GM21717 (cell line): ENCODE results near the gene FBXW8.

Experiments used
- ATAC-seq: cut with Tn5 transposase; IDR thresholded peaks from one replicate; pipeline ENCODE4 v1.9.1; 2021; ENCODE audit warnings: mild to moderate bottlenecking, moderate library complexity; ENCODE audit not compliant: unreplicated experiment

The FBXW8 gene, protein sequence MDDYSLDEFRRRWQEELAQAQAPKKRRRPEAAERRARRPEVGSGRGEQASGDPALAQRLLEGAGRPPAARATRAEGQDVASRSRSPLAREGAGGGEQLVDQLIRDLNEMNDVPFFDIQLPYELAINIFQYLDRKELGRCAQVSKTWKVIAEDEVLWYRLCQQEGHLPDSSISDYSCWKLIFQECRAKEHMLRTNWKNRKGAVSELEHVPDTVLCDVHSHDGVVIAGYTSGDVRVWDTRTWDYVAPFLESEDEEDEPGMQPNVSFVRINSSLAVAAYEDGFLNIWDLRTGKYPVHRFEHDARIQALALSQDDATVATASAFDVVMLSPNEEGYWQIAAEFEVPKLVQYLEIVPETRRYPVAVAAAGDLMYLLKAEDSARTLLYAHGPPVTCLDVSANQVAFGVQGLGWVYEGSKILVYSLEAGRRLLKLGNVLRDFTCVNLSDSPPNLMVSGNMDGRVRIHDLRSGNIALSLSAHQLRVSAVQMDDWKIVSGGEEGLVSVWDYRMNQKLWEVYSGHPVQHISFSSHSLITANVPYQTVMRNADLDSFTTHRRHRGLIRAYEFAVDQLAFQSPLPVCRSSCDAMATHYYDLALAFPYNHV

DNA sequence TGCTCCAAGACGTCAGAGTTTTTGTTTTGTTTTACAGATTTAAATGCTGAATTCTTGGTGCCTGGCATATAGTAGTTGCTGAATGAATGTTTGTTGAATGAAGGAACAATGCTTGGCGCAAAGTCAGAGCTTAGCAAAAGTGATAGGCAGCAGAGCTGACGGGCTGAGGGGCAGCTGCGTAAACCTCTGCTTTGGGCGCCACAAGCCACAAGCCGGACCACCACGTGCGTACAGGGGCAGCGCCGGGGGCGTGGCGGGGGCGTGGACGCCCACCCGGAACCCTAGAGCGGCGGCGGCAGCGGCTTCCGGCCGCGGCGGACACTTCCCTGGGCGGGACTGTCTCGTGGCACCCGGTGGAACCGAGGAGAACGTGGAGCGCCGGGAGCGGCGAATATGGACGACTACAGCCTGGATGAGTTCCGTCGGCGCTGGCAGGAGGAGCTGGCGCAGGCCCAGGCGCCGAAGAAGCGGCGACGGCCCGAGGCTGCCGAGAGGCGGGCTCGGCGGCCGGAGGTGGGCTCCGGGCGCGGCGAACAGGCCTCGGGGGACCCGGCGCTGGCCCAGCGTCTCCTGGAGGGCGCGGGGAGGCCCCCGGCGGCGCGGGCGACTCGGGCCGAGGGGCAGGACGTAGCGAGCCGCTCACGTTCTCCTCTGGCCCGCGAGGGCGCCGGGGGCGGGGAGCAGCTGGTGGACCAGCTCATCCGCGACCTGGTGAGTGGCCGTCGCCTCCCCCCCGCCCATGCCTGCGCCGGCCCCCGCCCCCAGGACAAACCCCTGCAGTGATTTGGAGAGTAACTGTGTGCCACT is at the start of gene FBXW8:
Gene FBXW8, plus strand, starts transcription at position 306 of the 807 bp plus-strand sequence. Its CDS starts 88 bp downstream, at position 394.
- peak; percentile 93 for ATAC-seq

DNA sequence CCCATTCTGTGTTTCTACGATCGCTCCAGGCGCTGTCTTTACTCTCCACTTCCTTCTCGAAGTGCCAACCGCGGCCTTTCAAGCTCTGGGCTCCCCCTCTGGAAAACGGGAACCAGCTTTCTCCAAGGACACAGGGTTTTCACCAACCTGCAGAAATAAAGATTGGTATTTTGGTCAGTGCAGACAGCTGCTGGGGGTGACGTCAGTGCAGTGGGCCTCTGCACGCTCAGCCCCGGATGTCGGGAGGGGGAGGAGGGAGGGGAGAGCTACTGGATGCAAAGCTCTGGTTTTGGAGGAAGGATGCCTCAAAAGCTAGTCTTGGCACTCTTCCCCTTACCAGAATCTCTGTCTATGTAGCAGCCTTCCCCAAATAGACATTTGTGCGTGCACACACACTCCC is 49.4 kb upstream of the FBXW8 start:
- peak; percentile 69 for ATAC-seq

DNA sequence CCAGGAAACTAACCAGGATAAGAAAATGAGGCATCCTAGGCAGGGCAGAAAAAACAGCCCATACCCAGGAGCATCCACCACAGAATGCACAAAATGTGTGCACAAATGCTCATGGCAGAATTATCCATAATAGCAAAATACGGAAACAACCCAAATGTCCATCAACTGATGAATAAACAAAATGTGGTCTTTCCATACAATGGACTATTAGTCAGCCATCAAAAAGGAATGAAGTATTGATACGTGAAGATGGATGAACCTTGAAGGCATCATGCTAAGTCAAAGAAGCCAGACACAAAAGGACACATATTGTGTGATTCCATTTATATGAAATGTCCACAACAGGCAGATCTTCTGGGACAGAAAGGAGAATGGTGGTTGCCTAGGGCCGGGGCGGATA is 48.6 kb upstream of the FBXW8 start:
- no peak for ATAC-seq

DNA sequence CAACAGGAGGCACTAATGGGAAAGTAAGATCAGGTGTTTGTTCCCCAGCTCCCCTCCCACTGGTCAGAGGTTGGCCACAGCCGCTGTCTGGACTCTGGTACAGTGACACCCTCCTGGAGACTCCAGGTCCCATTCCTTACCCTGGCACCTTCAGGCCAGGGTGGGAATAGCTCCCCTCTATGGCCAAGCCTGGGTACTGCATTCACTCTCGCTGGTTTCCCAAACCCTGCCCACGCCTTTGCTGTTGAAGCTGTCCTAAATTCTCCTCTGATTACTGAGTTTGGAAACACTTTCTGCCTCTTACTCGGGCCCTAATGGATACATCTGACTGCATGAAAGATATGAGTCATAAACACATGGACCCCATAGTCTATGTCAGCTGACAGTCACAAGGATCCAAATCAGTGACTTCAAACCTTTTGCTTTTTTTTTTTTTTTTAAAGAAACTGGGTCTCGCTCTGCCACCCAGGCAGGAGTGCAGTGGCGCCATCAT is 47.4 kb upstream of the FBXW8 start:
- ATAC-seq: no peak

DNA sequence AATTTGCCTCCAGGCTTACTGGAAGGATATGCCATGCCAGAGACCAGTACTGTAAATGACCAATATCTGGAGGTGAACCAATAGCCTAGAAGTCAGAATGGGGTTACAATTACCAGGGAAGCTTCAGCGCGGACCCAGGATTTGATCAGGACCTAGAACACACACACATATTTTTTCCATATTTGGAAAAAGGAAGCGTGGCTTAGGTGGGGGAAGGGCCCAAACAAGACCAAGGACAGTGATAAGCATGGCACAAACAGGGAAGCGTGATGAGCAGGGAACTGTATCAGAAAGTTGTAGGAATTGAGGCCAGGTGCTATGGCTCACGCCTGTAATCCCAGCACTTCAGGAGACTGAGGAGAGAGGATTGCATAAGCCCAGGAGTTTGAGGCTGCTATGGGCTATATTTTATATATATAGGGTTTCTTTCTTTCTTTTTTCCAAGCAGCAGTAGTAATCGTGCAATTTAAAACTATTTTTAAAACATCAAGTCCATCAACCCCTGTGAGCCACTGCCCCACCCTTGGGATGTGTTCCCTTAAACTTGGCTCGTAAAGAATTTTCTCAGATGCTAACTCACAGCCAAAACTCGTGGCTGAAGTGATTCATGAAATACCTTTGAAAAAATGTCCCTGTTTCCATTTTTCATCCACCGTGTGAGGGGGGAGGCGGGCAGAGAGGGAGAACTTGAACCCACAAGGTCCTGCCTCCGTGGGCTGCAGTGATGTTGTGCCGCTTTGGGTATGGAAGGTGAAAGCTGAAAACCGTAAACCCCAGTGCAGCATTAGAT is 46.2 kb upstream of the FBXW8 start:
- no peak for ATAC-seq

DNA sequence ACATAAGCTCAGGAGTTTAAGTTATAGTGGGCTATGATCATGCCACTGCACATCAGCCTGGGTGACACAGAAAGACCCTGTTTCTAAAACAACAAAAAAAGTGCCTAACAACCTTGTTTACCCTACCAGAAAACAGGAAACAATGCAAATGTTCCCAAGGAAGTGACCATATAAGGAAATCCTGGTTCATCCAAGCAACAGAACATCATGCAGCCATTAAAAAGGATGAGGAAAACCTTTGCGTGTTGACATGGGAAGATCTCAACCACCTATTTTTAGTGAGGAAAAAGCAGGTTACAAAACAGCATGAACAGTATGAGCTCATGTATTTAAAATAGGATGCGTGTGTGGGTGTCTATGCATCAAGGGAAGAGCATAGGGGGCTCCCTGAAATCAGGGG is 43.2 kb upstream of the FBXW8 start:
- ATAC-seq: no peak

DNA sequence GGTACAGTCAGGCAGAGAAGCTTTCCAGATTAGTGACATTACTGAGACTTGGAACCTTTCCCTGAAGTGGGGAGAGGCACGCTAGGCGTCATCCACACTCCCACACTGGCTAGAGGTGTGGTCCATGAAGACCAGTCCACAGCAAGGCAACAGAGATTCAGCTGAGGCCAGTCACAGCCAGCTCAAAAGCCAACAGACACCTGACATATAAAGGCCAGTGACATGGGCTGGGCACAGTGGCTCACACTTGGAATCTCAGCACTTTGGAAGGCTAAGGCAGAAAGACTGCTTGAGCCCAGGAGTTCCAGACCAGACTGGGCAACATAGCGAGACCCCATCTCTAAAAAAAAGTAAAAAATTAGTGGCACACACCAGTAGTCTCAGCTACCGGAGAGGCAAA is 40.4 kb upstream of the FBXW8 start:
- no peak for ATAC-seq

DNA sequence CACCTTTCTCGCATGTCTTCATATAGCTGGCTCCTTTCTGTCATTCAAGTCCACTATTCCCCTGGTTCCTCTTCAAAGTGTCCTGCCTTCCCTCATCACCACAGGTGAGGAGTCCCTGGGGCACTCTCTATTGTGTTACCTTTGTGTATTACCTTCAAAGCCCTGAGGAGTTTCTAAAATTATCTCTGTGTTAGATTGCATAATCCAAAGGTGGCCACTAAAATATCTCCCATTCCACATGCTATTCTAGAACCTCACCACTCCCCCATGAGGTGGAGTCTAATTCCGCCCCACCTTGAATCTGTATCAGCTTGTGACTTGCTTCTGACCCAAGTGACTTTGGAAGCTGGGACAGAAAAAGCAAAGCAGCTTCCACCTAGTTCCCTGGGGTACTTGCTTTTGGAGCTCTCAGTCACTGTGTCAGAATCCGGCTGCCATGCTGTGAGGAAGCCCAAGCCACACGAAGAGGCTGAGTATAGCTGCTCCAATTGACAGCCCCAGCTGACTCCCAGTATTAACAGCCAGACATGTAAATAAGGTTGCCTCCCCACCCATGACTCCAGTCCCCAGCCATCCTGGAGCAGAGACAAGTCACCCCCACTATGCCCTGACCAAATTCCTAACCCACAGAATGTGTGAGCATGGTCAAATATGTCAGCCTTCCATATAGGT is 36.3 kb upstream of the FBXW8 start:
- ATAC-seq: no peak

DNA sequence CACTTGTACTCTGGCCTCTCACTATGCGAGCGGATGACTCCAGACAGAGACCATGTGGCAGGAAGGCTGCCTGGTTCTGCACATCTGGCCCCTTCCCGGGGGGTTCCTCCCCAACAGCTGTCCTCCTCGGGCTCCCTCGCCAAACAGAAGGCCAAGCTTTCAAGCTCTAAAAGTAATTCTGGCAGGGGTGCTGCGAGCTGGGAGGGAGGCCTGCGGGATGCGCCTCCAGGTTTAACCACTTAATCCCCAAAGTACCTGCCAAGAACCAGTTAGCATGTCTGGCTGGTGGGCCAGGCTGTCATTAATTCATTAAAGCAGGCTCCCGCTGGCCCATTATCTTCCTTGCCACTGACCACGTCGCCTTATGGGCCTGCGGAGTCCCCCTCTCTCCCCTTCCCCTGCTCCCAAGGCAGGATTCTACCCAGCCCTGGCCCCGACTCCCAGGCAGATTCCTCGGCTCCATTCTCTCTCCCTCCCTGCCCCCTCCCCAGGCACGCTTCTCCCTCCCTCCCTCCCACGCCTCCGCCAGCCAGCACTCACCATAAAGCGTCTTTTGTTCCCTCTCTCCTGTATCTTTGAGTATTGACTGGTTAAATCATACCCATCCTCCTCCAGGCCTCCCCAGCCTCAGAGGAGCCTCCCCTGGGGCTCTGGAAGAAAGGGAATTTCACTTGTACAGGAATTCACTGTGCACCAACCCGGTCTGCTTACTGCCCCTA is 34.4 kb upstream of the FBXW8 start:
- ATAC-seq: no peak

DNA sequence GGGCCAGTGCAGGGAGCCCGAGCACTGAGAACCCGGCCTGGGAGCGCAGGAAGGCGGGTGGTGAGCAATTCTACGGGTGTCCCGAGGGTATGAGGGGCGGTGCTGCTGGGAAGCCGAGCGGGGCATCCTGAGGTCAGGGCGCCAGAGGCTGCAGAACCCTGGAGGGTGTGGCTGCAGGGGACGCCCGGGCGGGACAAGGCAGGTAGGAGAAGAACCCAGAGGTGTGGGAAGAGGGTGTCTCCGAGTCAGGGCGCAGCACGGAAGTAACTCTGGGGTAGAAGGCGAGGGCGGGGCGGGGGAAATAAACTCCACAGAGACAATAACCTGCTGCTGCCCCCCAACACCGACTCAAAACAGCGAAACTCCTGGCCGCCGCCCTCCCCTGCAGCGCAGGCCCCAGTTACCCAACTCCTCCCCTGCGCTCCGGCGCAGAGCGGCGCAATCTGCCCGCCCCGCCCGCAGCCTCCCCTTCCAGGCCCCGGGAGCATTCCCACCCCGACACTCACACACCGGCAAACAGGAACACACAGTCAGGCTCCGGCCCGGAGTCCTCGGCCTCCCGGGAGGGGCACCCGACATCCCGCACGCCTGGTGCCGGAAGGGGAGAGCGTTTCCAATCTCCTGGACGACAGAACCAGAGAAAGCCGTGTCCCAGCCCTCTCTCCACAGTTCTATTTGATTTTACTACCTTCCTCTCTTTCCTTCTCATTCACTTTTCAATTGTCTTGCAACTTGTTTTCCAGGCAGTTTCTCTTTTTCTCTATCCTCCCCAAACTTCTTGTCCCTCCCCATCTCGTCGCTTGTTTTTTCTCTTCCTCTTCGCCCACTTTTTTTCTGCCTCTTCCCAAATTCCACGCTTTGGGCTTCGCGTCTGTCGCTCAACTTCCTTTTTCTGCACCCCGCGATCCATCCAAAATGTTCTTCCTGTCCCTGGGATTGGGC is 31.9 kb upstream of the FBXW8 start:
- no peak for ATAC-seq

DNA sequence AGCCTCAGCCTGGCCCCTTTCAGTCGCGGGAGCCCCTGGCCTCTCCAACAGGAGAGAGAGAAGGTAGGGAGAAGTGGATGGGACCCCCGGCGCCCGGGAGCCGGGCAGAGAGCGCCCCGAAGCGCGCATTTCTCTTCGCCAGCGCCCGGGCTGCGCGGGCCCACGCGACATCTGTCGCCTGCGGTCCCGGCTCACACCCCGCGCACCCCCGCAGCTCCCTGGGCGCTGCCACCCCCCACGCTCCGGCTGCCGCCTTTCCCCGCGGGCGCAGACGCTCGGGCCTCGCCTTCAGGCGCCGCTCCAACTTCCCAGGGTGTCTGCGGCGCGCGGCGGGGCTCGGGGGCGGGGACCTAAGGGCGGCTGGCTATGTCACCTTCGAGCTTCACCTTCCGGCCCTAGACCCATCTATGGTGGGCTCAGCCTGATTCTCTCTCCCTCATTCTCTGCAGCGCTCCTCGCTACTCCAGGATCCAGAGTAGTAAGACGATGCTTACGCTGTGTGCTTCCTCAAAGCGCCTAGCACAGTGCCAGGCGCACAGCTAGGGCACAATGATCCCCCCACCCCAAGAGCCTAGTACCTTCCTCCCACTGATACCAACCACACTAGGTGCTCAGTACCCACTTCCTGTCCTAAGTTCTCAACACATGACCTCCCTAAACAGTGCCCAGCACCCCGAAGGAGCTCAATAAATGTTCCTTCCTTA is 31.1 kb upstream of the FBXW8 start:
- ATAC-seq: no peak

DNA sequence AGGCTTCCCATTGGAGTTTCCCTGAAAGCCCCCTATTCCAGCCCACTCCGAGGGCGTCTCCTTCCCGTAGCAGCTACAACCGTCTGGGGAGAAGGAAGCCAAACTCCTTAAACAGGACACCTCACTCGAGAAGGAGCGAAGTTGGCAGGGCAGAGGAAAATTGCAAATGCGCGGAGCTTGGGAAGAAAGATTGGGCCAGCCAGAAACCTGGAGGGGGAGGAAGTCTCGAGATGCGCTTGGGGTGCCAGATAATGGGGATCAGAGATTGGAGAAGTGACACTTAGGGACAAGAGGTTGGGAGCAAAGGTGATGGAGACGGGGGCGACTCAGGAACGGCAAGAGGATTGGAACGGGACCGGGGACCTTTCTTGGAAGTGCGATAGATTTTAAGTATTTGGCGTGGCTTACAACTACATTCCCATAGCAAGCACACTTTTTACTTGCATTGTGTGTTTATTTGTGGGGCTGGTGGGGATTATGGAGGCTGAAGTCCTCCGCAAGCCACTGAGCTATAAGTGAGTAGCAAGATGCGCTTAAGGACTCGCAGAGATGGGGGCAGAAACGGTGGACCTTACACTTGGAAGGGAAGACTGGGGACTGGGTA is 30.4 kb upstream of the FBXW8 start:
- no peak for ATAC-seq

DNA sequence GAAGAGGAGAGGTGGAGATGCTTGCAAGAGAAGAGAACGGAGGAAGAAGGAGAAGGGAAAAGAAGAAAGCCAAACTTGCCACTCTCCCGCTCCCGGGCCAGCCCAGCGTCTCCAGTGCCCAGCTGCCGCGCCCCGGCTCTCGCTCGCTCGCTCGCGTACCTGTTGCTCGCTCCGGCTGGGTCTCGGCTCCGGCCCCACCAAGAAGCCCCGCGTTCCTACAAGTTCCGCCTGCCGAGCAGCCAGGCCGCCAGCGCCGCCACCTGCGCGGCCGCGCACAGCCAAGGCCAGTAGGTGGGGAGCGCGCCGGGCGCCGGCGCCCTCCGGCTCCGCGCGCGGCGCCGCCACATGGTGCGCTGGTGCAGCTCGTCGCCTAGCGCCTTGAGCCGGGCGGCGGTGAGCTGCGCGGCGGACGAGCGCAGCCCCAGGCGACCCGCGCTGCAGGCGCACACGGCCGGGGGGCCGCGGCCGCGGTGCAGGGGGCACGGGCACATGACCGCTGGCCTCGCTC is 29.9 kb upstream of the FBXW8 start:
- ATAC-seq: no peak

DNA sequence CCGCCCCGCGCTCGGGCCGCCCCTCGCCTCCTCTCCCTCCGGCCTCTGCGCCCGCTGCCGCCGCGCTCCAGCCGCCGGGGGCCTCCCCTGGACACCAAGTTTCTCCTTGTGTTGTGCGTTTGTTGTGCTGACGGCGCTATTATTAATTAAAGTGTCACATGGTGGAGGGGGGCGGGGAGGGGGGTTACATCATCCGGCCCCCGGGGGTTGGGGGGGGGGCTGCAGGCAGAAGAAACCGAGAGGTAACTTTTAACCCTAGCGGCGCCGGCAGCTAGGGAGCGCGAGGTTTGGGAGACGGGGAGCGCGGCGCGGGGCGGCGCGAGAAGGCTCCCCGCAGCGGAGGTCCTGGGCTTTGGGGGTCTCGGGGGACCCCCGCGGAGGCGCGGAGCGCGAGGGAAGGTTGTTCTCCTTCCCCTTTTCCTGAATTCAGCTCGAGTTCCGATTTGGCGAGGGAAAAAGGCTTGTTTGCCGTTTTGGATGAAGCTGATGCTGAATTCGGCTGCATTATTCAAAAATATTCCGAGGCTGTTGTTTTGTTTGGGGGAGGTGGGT is 29.3 kb upstream of the FBXW8 start, which contains the start of gene HRK:
Gene HRK, minus strand, starts transcription at position 117 of the 552 bp plus-strand sequence. CDS start 134 bp downstream, outside the sequence.
- no peak for ATAC-seq

DNA sequence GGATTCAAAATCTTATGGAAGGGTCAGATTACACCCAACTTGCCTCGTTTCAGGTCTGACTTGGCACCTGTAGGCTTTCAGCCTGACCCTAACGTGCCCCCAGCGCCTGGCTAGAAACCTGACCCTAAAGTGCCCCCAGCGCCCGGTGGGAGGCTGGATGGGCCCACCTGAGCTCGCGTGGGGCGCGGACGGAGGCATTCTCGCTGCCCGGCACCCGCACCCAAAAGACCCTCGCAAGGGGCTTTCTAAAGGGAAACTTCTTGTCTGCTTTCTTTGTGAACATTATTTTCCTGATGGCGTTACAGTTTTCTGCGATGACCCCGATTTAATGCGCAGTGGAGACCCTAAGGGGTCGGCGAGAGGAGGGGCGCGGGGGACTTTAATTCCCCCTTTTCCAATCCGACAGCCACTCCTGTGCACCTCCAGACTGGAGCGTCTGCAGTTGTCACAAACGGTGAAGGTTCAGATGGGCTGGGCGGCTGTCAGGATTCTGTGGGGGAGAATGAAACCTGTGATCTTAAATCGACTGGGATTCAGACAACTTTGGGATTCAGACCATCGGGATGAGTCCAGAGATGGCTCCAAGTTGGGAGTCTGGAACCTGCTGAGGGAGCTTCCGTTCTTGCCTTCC is 28.8 kb upstream of the FBXW8 start:
- ATAC-seq: no peak

DNA sequence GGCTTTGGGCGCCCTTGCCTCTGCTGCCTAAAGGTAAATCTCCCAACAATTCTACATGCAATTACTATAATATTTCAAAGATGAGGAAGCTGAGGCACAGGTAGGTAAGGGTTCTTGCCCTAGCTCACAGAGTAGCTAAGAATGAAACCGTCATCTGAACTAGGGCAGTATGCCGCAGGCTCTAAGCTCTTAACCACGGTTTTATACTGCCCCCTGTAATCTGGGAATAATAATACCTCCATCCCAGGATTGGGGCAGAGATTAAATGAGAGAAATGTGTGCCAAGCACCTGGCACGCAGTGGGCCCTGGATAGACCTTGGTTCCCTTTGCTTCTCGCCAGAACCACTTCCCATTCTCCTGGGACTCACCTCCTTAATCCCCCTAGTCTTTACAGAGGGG is 28.0 kb upstream of the FBXW8 start:
- no peak for ATAC-seq
